ENCODE results near the gene SUGCT. TPM values are rescaled to one million over a fixed set of nuclear protein-coding genes. Genes with fewer than 3 reads are reported as not detected.

Gene SUGCT
- total and polyA plus RNA-seq, 3 experiments from 2014 or later, result 1.1 to 1.4 (median 1.3) TPM

DNA sequence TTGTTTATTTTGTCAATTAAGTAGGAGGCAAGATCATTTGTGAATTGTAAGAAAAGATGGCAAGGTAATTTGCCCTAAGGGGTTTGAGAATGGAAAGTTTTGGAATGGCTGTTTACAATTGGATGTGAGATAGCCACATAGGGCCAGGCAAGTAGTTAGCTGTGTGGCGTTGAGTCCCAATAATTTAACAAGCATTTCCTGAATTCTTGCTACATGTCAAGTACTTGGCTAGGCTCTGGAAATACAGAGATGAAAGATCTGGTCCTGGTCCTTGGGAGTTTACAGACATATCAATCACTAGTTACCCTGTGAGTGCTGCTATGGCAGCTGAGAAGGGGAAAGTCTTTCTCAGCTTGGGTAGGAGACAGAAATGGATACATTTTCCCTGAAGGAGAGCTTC is 401.6 kb downstream of the SUGCT start:
- CTCF ChIA-PET, result no interaction called here
- H3K4me3 ChIP-seq (ENCODE audit: low read length), result no peak overlapping the region

DNA sequence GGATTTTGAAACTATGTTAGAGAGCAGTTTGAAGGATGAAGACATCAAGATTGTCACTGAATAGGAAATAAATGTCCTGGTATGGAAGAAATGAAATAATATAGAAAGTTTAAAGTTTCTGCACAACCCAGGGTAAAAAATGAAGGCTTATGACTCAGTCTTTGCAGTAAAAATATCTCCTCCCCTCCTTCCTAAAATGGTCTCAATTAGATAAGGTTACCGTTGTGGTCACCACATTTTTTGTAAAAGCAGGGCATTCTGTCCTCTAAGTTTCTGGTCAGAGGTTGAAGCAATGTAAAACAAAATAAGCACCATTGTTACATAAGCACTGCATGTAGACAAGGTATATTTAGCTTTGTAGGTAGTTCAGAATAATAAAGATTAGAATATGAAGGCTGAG is 403.5 kb downstream of the SUGCT start:
- Histone ChIP-seq H3K4me3 (ENCODE audit: low read length) (no peak overlapping the region), H3K36me3 (ENCODE audit: insufficient read depth, low read length) (no peaks in the 10 kb centered on the region), H3K27me3 (ENCODE audit: insufficient read depth, low read length, poor library complexity, severe bottlenecking) (no peaks in the 10 kb centered on the region), H3K9me3 (ENCODE audit: low read length) (no peaks in the 10 kb centered on the region), H3K27ac (ENCODE audit: low read depth, low read length) (no peak overlapping the region), H3K4me1 (ENCODE audit: insufficient read depth, low read length) (no peaks in the 10 kb centered on the region)
- Mint-ChIP-seq H3K27me3 (no peaks in the 10 kb centered on the region), H3K27ac (no peak overlapping the region), H3K4me3 (no peak overlapping the region), H3K9me3 (peaks cover 6 to 19% (median 13%) of the 10 kb centered on the region in 5 donors), H3K36me3 (no peaks in the 10 kb centered on the region), H3K4me1 (no peaks in the 10 kb centered on the region)
- CTCF ChIA-PET, result no interaction called here
- POLR2A ChIA-PET, result no interaction called here
- no peak for DNase-seq

More for the DNA sequence above, 401.6 kb downstream of the SUGCT start:
- no peaks in the 10 kb centered on the region for H3K9me3 ChIP-seq (ENCODE audit: low read length)
- H3K27me3 ChIP-seq (ENCODE audit: insufficient read depth, low read length, poor library complexity, severe bottlenecking), result no peaks in the 10 kb centered on the region
- no peaks in the 10 kb centered on the region for H3K4me1 ChIP-seq (ENCODE audit: insufficient read depth, low read length)
- Mint-ChIP-seq H3K4me3 (no peak overlapping the region), H3K27me3 (no peaks in the 10 kb centered on the region), H3K9me3 (peaks cover 8 to 26% (median 18%) of the 10 kb centered on the region in 5 donors), H3K36me3 (no peaks in the 10 kb centered on the region), H3K27ac (no peak overlapping the region), H3K4me1 (no peaks in the 10 kb centered on the region)
- no peaks in the 10 kb centered on the region for H3K36me3 ChIP-seq (ENCODE audit: insufficient read depth, low read length)
- no peak for DNase-seq
- no peak overlapping the region for H3K27ac ChIP-seq (ENCODE audit: low read depth, low read length)
- POLR2A ChIA-PET, result no interaction called here

DNA sequence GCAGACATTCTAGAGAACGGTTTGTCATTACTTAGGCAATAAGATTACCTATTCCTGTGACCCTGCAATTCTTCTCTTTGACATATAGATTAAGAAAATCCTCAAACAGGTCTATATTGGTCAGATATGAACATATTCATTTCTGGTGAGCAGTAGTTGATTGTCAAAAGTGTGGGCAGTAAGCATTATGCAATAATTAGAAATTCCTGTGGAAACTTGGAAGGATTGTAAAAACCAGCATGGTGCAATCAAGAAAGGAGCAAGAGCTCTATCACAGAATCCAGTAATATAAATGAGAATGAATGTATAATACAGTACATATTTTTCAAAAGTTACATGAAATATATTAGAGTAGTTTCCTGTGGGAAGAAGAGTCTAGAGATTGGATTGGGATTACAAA is 406.5 kb downstream of the SUGCT start:
- Histone ChIP-seq H3K36me3 (ENCODE audit: insufficient read depth, low read length) (no peaks in the 10 kb centered on the region), H3K9me3 (ENCODE audit: low read length) (no peaks in the 10 kb centered on the region), H3K4me1 (ENCODE audit: insufficient read depth, low read length) (no peaks in the 10 kb centered on the region), H3K4me3 (ENCODE audit: low read length) (no peak overlapping the region), H3K27me3 (ENCODE audit: insufficient read depth, low read length, poor library complexity, severe bottlenecking) (no peaks in the 10 kb centered on the region), H3K27ac (ENCODE audit: low read depth, low read length) (no peak overlapping the region)
- H3K27ac Mint-ChIP-seq, result no peak overlapping the region
- CTCF ChIA-PET, result no interaction called here
- peaks cover 6 to 17% (median 8%) of the 10 kb centered on the region in 5 donors for H3K9me3 Mint-ChIP-seq
- POLR2A ChIA-PET, result no interaction called here
- DNase-seq, result no peak
- no peak overlapping the region for H3K4me3 Mint-ChIP-seq
- H3K36me3 Mint-ChIP-seq, result no peaks in the 10 kb centered on the region
- no peaks in the 10 kb centered on the region for H3K27me3 Mint-ChIP-seq
- H3K4me1 Mint-ChIP-seq, result no peaks in the 10 kb centered on the region

DNA sequence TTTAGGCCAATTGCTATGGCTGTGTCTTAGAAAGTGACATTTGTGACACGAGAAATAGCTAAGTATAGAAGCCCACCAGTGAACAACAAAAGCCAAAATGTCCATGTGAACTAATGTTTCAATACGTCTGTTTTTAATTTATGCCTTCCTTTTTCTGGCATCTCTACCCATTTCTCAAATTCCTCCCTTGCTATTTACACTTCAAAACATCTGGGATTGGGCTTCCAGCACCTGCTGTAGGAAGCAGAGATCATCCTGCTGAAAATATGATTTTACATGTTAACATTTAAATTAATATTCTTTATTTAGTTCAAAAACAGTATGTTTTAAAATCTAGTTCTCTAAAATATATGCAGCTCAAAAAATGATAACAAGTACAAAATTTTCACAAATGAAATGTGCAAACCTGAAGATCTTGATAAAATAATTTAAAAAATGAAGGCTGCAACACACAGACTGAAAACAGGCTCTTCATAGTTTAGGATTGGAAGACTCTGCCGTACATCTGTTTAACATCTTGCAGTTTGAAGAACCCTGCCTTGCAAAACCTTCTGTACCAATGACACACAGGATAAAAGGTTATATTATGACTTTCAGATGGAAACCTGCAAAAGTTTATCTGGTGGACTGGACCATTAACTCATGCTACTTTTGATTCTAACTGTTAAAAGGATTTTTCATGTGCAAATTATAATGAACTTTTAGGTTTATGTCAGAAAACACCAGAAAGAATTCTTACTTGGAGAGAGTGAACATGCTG is 408.4 kb downstream of the SUGCT start:
- Mint-ChIP-seq H3K9me3 (peaks cover 3 to 17% (median 6%) of the 10 kb centered on the region in 5 donors), H3K36me3 (no peaks in the 10 kb centered on the region), H3K4me3 (no peak overlapping the region), H3K4me1 (no peaks in the 10 kb centered on the region), H3K27ac (no peak overlapping the region), H3K27me3 (no peaks in the 10 kb centered on the region)
- ChIA-PET POLR2A (no interaction called here), CTCF (no interaction called here)
- Histone ChIP-seq H3K36me3 (ENCODE audit: insufficient read depth, low read length) (no peaks in the 10 kb centered on the region), H3K4me3 (ENCODE audit: low read length) (no peak overlapping the region), H3K4me1 (ENCODE audit: insufficient read depth, low read length) (no peaks in the 10 kb centered on the region), H3K27me3 (ENCODE audit: insufficient read depth, low read length, poor library complexity, severe bottlenecking) (no peaks in the 10 kb centered on the region), H3K9me3 (ENCODE audit: low read length) (no peaks in the 10 kb centered on the region), H3K27ac (ENCODE audit: low read depth, low read length) (no peak overlapping the region)
- no peak for DNase-seq

DNA sequence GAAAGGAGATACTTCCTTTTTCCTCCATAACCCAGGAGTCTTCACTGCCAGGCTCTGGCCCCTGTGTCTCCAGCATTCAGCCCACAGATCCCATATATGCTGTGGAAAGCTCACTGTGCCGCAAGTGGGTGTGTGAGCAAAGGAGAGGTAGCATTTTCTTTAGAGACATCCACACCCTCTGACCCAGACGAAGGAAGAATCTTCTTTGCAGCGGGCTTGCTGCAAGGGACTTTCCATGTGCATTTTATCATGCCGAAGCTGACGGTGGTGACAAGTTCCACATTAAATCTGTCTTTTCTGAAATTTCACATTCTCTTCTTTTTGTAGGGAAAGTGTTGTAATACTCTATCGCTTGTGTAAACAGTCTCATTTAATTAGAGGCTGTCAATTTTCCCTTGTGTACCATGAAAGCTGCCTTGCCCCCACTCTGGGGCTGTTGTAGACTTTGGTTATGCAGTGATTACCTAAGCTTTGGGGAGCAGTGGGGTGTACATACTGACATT is 409.5 kb downstream of the SUGCT start:
- POLR2A ChIA-PET, result no interaction called here
- Histone ChIP-seq H3K27ac (ENCODE audit: low read depth, low read length) (no peak overlapping the region), H3K36me3 (ENCODE audit: insufficient read depth, low read length) (no peaks in the 10 kb centered on the region), H3K4me1 (ENCODE audit: insufficient read depth, low read length) (no peaks in the 10 kb centered on the region), H3K9me3 (ENCODE audit: low read length) (no peaks in the 10 kb centered on the region), H3K27me3 (ENCODE audit: insufficient read depth, low read length, poor library complexity, severe bottlenecking) (no peaks in the 10 kb centered on the region), H3K4me3 (ENCODE audit: low read length) (no peak overlapping the region)
- no peak overlapping the region for H3K27ac Mint-ChIP-seq
- no peaks in the 10 kb centered on the region for H3K36me3 Mint-ChIP-seq
- no peaks in the 10 kb centered on the region for H3K4me1 Mint-ChIP-seq
- H3K4me3 Mint-ChIP-seq, result no peak overlapping the region
- DNase-seq, result no peak
- H3K27me3 Mint-ChIP-seq, result no peaks in the 10 kb centered on the region
- CTCF ChIA-PET, result no interaction called here
- peaks cover 1 to 14% (median 6%) of the 10 kb centered on the region in 5 donors for H3K9me3 Mint-ChIP-seq

DNA sequence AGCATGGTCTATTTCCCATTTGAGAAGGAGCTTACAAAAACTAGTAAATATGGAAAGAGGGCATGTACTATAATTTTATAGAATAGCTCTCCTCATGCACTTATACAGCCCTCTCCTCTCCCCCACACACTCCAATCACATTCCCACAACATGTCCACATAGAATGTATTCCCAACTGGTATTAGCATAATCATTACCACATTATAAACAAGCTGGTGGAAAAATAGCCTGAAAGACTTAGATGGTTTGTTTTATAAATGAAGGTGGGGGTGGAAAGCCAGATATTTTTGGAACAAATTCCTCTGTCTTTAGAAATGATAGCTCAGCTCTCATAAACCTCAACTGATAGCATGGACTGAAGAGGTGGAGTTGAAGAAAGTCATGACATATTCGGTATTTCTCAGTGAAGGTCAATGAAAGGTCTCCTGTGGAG is 410.1 kb downstream of the SUGCT start:
- Histone ChIP-seq H3K9me3 (ENCODE audit: low read length) (no peaks in the 10 kb centered on the region), H3K4me1 (ENCODE audit: insufficient read depth, low read length) (no peaks in the 10 kb centered on the region), H3K36me3 (ENCODE audit: insufficient read depth, low read length) (no peaks in the 10 kb centered on the region), H3K4me3 (ENCODE audit: low read length) (no peak overlapping the region), H3K27ac (ENCODE audit: low read depth, low read length) (no peak overlapping the region), H3K27me3 (ENCODE audit: insufficient read depth, low read length, poor library complexity, severe bottlenecking) (no peaks in the 10 kb centered on the region)
- Mint-ChIP-seq H3K4me1 (no peaks in the 10 kb centered on the region), H3K4me3 (no peak overlapping the region), H3K27ac (no peak overlapping the region), H3K9me3 (peaks cover 1 to 12% (median 5%) of the 10 kb centered on the region in 5 donors), H3K27me3 (no peaks in the 10 kb centered on the region), H3K36me3 (no peaks in the 10 kb centered on the region)
- ChIA-PET POLR2A (no interaction called here), CTCF (no interaction called here)
- no peak for DNase-seq

DNA sequence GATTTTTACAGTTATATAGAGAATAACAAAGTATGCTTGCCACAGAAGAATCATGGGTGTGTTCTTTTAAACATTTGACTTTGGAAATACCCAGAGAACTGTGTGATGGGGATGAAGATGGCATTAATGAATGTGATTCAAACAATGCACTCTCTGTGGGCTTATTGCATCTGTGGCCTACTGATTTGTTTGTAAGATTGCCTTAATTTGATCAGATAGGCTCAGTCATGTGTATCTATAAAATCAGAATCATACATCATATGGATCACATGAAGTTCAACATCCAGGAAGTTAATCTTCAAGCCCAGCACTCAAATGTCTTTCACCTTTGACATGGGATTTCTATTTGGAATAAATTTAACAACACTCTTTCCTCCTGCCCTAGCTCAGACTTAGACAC is 410.9 kb downstream of the SUGCT start:
- Histone ChIP-seq H3K27ac (ENCODE audit: low read depth, low read length) (no peak overlapping the region), H3K36me3 (ENCODE audit: insufficient read depth, low read length) (no peaks in the 10 kb centered on the region), H3K4me3 (ENCODE audit: low read length) (no peak overlapping the region), H3K4me1 (ENCODE audit: insufficient read depth, low read length) (no peaks in the 10 kb centered on the region), H3K9me3 (ENCODE audit: low read length) (no peaks in the 10 kb centered on the region), H3K27me3 (ENCODE audit: insufficient read depth, low read length, poor library complexity, severe bottlenecking) (no peaks in the 10 kb centered on the region)
- Mint-ChIP-seq H3K27ac (no peak overlapping the region), H3K36me3 (no peaks in the 10 kb centered on the region), H3K27me3 (no peaks in the 10 kb centered on the region), H3K4me1 (no peaks in the 10 kb centered on the region), H3K9me3 (peaks cover under 1 to 10% (median 5%) of the 10 kb centered on the region in 5 donors), H3K4me3 (no peak overlapping the region)
- ChIA-PET CTCF (no interaction called here), POLR2A (no interaction called here)
- DNase-seq, result no peak

DNA sequence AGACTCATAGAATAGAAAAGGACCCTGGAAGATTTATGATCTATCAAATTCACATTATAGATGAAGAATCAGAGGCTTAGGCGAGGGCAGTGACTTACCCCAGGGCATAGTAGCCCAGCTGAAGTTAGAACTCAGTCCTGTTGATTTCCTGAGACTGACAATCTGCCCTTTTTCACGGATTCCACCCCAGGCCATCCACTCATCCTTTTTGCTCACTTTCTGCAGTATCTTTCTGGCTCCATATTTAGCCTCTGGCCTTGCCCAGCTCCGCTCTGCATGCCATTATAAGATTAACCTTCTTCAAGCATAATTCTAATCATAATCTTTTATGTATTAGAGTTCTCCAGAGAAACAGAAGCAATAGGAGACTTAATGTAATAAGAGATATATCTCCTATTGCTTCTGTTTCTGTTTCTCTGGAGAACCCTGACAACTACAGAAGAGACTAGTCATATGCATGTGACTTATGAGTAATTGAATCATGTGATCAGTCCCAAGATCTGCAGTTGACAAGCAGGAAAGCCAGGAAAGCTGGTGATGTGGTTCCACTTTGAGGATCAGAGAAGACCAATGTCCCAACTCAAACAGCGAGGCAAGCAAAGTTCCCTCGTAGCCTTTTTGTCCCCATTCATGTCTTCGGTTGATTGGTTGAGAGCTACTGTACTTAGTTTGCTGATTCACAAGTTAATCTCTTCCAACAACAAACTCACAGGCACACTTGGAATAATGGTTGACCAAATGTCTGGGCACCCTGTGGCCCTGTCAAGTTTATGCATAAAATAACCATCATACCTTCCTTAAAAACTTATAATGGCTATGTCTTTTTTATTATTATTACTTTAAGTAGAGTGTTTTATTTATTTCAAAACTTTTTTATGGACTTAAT is 412.1 kb downstream of the SUGCT start:
- H3K4me3 Mint-ChIP-seq, result no peak overlapping the region
- CTCF ChIA-PET, result no interaction called here
- POLR2A ChIA-PET, result no interaction called here
- H3K9me3 Mint-ChIP-seq, result peaks cover under 1 to 6% (median 4%) of the 10 kb centered on the region in 5 donors
- H3K9me3 ChIP-seq (ENCODE audit: low read length), result no peaks in the 10 kb centered on the region
- no peak overlapping the region for H3K27ac ChIP-seq (ENCODE audit: low read depth, low read length)
- H3K36me3 ChIP-seq (ENCODE audit: insufficient read depth, low read length), result no peaks in the 10 kb centered on the region
- no peak for DNase-seq
- H3K36me3 Mint-ChIP-seq, result no peaks in the 10 kb centered on the region
- no peaks in the 10 kb centered on the region for H3K27me3 ChIP-seq (ENCODE audit: insufficient read depth, low read length, poor library complexity, severe bottlenecking)
- no peaks in the 10 kb centered on the region for H3K4me1 Mint-ChIP-seq
- H3K4me3 ChIP-seq (ENCODE audit: low read length), result no peak overlapping the region
- no peak overlapping the region for H3K27ac Mint-ChIP-seq
- H3K4me1 ChIP-seq (ENCODE audit: insufficient read depth, low read length), result no peaks in the 10 kb centered on the region
- H3K27me3 Mint-ChIP-seq, result no peaks in the 10 kb centered on the region
